ENCODE data around the gene PLXND1.
"Not testable (repeated sequence)": the region's sequence is repeated elsewhere in the genome, so short reads cannot be mapped to it uniquely, and the experiment has no call there.

PLXND1 gene

DNA sequence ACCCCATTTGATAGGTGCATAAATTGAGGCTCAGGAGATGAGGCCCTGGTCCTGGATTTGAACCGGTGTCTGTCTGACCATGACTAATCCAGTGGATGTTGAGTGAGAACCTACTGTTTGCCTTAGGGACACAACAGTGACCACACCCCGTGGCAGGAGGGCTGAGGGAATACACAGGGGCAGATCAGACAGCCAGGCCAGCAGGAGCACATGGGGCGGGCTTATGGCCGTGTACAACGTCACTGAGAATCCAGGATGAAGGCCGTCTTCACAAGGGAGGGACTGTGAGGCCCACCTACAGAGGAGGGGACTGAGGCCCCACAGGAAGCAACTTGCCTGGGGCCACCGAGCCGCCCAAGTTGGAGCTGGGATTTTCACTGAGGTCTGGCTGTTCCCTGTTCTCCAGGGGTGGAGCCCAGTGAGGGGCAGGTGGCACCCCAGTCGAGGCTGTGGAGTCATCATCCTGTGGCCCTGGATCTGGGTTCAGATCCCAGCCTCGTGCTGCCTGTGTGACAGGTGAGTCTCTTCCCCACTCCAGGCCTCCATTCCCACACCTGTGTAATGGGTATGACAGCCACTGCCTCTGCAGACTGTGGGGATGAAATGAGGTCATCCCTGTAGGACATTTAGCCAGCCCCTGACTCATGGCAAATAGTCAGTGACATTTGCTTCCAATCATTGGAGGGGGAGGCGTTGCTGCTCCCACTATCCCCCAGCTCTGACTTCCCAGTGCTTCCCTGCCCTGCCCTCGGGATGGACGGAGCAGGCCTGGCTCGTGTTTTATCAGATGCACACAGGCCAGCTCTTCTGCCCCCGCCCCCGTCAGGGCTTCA lies 6.3 kb upstream of the PLXND1 start:
- DNase-seq, result no peak

DNA sequence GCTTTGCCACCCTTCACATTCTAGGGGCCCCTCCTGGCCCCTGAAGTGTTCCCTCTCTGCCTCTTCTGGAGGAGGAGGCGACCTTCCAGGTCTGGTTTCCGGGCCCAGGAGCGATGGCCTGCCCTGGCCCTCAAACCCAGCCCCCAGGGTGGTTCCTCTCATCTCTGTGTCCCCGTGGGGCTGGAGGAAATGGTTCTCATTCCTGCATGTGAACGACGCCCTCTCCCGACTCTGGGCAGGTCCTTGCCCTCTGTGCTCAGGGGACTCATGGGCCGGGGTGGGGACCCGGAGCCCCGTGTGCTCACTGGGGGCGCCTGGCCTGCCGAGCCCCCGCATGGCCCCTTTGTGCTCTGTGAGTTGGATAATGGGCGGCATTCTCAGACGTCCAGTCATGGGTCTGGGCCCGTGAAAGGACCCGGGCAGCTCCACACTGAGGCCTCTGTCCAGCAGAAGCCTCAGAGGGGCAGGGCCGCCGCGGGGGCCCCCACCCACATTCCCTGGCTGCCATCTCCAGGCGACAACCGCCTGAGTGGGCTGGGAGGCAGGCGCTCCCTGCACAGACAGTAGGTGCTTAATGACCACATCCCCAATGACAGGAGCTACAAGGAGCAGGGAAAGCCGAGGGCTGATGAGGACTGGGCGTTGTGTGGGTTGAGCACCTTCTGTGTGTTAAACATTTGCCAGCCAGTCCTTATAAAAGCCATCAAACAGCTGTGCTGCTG lies 5.5 kb upstream of the PLXND1 start:
- DNase-seq, result no peak

DNA sequence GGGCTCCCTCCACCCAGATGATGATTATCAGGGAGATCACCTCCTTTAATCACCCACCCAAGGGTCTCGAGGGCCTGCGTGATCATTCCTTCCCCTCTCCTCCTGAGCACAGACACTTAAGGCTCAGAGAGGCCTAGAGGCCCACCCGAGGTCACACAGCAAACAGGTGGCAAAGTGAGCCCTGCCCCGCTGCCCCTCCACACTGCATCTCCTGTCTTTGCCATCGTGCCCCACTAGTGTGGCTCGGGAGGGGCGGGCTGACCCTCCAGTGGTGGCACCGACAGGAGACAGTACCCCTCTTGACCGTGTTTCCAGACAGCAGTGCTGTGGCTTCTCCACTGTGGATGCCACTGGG lies 4.9 kb upstream of the PLXND1 start:
- no peak for DNase-seq

DNA sequence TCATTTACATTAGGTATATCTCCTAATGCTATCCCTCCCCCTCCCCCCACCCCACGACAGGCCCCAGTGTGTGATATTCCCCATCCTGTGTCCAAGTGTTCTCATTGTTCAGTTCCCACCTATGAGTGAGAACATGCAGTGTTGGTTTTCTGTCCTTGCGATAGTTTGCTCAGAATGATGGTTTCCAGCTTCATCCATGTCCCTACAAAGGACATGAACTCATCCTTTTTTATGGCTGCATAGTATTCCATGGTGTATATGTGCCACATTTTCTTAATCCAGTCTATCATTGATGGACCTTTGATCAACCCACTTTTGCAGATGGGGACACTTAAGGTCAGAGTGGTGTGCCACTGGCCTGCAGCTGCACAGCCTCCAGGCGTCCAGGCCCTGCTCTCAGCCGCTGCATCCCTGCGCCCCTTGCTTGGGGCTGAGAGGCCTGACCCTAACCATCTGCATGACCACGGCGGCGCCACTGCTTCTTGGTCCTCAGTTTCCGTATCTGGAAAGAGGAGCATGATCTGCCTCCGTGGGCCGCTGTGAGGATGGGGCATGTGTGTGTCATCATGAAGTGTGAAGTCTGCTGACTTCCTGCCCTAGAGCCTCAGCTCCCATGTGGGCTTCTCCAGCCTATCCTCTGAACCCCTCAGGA lies 4.4 kb upstream of the PLXND1 start:
- not testable (repeated sequence) for DNase-seq

DNA sequence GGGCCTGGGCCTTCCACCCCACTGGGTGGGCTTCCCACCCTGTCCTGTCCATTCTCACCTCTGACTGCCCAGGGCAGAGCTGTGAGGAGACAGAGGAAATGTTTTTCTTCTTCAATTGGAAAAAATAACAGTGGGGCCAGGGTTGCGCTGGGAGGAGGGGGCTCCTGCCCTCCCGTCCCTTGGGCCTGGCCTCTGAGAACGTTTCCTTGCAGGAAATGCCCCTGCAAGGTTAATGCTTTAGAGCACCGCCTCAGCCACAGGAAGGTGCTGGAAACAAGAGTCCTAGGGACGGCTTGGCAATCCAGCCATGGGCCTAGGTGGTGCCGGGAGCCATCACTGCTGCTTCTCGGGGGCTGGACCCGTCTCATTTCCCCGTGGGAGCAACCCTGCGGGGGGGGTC lies 3.8 kb upstream of the PLXND1 start:
- no peak for DNase-seq

DNA sequence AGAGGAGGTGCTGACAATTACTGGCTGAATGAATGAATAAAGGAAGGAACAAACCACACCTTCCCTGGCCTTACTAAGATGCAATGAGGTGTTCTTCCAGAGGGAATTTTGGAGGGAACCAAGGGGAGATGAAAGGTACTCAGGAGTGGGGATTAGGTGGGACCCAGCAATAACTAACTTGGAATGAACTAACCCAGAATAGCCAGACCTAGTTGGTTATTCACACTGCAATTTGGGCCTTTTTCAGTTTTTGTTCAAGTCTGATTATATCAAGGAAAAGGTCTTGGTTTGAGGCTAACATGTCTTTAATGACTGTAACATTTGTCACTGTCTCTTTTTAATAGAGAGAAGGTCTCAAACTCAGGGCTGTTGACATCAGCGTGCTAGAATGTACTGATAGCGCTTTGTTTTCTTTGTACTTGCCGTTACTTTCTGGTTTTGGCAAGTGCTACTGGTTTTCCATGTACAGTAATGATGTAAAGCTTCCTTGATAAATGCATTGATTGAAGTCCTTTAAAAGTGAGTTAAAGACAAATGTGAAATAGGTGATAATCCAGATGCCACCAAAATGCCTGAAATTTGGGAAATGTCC lies 3.2 kb upstream of the PLXND1 start:
- DNase-seq, result no peak

DNA sequence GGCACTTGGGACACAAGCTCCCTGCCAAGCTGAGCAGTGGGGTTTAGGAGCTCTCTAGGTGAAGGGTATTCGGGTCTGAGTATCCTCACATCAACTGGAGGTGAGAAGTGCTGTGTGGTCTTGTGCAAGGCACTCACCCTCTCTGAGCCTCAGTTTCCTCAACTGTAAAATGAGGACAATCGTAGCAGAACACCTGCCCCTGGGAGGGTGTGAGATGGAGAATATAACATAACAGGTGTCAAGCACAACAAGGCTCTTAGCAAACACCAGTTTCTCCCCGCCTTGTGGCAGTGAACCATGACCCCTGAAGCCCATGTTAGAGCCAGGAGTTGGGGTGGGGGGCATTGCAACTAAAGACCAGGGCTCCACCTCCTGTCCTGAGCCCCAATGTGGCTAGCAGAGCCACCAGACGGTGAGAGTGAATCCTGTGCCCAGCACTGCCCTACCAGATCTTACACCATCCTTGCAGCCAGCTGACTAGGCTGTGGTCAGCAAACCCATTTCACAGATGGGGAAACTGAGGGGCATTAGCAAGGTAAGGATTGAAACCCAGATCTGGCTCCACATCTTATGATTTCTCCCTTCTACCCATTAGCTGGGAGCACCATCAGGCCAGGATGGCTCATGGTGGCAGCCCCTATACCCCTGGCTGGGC lies 2.6 kb upstream of the PLXND1 start:
- DNase-seq, result no peak

DNA sequence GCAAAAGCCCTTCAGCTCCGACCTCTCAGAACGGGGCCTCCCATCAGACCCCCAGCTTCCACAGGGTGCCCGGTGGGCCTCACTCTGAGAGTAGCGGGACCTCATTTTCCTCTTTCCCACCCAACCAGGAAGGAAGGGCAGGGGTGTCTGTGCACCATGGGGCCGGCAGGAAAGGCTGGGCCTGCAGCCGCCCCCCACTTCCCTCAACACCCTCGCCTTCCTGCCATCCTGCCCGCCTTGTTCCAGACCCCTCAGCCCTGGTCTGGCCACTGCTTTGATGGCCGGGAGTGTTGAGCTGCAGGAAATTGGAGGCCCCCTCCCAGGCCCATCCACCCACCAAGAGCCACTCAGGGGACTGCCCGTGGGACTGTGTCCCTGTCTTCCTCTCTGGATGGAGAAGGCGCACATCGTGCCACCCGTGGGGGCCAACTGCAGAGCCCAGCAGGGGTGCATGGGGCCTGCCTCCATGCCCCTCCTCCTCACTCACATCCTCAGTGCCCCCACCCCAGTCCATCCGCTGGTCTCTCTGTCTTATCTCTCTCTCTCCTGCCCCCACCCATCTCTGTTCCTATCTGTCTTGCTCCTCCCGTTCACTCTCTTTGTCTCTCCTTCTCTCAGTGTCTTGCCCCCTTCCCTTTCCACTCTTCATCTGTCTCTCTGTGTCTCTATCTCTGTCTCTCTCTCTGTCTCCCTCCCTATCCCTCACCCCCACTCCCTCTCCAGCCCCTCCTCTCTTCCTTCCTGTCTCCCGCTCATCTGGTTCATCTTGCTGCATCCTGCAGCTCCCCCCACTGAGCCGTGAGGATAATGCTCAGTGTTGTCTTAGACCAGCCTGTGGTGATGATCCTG lies 1.8 kb upstream of the PLXND1 start:
- DNase-seq, result no peak

DNA sequence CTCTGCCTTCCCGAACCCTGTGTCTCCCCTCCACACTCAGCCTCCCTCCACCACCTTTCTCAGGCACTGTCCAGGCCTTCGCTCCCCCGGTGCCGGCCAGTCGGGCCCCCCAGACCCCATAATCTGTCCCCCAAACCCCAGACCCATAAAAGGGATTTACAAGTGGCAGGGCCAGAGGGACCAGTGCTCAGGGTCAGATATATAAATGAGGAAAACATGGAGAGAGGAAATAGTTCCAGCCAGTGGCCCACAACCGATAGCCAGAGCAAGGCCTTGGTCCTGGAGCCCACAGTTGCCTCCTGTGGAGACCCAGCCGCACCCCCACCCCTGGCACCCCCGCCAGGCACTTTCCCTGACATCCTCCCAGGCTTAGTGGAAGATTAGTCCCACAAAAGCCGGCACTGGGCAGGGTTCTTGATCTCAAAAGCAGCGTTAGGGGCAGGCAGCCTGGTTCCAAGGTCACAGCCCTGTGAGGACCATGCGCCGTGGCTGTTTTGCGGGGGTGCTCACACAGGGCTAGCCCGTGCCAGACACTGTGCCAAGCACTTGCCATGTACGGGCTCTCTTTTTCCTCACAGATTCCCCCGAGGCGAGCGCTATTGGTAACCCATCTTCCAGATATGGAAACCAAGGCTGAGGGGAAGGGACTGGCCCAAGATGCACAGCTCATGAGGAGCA lies 1.1 kb upstream of the PLXND1 start:
- DNase-seq, result no peak

DNA sequence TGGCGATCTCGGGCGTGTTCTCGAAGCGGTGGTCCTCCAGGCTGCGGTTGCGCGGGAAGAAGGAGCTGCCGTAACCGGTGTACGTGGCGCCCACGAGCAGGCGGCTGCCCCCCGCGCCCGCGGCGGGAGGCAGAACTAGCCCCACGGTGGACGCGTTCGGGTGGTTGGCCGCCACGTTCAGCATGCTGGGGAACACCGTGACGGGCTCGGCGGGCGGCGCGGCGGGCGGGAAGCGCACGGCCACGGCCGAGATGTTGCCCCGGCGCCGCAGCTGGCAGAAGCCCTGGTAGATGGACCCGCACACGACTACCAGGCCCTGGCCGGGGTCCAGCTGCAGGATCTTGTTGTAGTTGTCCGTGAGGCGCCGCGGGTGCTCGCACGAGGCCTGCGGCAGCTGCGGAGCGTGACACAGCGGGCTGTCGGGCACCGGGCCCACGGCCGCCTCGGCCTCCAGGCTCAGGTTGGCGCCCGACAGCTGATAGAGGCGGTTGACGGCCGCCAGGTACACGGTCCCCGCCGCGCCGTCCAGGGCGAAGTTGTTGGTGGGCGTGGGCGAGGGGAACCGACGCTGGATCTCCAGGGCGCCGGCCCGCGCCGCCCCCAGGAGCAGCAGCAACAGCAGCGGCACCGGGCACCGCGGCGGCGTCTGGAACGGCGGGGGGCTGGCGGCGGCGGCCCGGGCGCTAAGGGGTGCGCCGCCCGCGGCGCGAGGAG lies 397 bp downstream of the PLXND1 start:
- peak in 1 of 2 experiments; percentile 7 for DNase-seq

DNA sequence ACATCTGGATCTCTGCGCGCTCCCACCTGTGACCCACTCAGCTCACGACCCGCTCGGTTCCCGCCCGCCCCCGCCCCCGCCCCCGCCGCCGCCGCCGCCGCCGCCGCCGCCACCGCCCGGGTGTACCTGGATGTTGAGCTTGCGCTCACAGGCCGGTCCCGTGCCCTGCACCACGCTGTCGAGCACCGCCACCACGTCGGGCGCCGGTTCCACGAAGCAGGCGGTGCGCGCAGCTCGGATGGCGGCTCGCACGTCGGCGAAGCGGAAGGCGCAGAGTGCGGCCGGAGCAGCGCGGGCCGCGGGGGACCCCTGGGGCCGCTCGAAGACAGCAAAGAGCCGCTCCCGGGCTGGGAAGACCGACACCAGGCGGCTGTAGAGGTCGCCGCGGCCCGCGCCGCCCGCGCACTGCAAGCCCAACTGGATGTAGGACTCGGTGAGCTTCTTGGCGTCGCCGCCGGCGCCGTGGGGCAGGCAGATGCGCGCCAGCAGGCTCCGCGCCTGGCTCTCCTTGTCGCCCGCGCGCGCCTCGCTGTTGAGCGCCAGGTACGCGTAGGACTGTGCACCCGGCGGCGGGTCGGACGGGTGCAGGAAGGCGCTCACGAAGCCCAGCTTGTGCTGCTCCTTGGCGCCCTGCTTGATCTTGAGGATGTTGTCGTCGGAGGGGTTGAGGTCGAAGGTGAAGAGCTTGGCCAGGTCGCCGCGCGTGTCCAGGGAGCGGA lies 1.1 kb downstream of the PLXND1 start:
- peak; percentile 21 to 36 for DNase-seq

DNA sequence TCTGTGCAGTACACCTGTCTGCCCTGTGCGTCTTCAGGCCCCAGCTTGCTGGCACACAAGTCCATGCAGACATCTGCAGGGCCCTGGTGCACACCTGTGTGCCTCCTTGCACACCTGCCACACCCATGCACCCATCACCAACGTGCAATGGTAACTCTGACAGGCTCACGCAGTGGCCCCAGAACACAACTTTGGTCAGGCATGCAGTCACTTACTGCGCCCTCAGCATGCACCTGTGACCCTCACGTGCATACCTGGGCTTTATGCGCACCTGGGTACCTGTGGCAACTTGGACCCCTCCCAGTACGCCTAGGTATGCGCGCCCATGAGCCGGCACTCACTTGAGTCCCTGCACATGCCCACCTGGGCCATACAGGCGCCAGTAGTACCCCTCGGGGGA lies 1.7 kb downstream of the PLXND1 start:
- no peak for DNase-seq

DNA sequence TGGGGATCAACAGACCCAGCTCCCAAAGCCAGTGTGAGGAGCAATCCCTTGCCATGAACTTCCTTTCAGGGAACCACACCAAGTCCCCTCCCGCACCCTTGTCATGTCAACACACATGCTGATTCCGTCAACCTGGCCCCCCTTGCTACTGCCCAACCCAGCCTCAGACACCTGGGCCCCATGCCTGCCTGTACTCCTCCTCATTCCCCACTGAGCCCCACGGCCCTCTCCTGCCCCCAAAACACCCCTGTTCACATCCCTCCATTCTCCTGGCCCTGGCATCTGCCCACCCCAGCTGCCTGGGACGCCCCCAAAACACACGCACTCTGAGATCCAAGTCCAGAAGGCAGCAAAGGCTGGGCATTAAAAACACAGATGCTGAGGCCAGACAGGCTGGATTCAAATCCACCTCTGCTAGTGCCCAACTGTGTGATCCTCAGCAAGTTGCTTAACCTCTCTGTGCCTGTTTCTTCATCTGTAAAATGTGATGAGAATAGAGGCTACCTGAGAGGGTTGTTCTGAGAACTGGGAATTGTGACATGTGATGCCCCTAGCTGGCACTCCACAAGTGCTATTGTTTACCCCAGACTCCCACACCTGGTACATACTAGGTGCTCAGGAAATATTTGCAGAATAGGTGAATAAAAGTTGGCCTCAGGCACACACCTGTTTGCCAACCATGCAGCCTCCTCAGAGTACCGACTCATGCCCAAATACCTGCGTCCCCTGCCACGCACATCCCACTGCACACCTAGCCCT lies 2.3 kb downstream of the PLXND1 start:
- DNase-seq, result no peak

DNA sequence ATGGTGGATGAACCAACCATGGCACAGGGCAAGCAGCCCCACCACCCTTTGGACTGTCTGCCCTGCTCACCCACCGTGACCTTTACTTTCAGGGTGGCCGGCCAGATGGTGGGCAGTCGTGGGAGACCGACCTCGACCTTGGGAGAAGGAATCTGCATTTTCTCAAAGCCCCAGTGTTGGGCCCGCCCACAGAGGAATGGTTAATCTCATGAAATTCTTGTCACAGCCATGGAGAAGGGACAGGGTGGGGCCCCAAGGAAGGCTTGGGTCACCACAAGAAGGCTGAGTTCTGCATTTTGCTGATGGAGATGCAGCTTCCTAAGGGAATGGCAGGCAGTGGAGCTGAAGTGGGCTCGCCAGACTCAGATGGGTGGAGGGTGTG lies 2.9 kb downstream of the PLXND1 start:
- no peak for DNase-seq

DNA sequence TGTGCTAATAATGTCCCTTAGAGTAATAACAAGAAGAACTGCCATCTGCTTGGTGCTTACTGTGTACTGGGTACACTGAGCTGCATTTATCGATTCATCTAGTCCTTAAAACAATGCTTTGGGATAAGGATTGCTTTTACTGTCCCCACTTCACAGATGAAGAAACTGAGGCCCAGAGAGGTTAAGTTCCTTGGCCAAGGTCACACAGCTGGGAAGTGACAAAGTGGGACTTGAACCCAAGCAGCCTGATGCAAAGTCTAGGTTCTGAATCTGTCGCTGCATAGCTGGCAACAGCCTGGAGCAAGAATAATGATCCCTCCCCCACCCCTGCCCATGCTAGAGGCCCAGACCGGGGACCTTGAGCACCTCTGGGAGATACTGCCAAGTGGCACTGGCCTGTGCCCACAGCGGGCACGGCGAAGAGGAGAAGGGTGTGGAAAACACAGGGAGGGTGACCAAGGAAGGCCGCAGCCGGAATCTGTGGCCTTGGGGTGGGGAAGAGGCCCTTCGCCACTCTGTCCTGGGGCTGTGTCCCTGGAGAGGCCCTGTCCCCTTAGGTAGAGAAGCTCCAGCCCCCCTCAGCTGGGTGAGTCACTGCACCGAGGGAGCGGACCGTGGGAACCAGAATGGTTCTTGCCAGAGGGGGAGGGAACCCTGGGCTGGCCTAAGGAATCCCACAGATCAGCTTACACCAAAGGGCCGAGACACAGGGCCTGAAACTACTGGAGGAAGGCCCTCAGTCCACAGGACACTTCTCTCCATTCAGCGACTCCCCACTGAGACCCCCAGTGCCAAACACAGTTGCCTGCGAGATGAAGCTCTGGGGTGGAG lies 3.5 kb downstream of the PLXND1 start:
- DNase-seq, result no peak

DNA sequence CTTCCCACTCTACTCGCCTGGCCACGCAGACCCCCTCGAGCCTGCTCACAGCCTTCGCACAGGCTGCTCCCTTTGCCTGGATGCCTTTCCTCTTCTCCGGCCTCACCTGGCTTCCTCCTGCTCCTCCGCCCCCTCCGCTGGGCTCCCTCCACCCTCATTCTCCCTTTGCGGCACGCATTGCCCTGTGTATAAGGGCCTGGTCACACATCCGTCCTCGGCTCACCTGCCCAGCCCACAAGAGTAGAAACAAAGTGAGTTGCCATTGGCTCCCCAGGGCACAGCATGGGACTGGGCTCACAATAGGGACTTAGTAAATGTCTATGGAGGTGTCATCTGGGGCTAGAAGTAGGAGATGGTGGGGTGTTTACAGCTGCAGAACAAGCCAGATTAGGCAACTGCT lies 4.2 kb downstream of the PLXND1 start:
- DNase-seq, result no peak

DNA sequence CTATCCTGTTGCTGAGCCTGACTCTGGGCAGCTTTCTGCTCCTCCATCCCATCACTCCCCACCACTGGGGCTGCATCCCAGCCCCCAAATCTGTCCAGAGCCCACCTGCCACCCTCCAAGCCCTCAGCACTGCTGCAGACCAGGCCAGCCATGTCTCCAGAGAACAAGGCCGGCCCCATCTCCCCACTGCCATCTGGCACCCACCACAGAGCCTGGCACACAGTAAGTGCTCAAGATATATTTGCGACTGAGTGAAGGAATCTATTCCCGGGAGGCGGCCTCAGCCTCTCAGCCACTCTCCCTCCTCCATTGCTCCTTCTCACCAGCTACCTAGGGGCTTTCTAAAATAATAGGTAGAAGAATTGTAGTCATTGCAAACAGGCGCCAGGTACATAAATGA lies 4.8 kb downstream of the PLXND1 start:
- DNase-seq, result no peak

DNA sequence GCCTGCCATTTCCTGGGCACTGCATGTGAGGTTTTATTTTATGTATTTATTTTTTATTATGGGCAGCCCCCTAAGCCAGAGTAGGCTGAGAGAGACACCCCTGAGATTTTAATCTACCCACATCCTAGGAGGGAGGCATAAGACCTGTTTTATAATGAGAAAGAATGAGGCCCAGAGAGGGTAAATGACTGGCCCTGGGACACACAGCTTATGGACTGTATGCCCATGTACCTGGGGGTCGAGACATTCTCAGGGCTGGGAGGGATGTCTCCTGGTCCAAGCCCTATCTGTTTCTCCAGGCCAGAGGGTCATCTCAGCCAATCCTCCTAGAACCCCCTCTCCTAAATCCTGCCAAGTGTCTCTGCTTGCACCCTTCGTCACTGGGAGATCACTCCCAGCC lies 6.1 kb downstream of the PLXND1 start:
- no peak for DNase-seq

Data from stimulated activated CD4-positive, alpha-beta T cell treated with anti-CD3 and anti-CD28 coated beads, Interleukin-4, amount 100 ng/mL, for 4 hours (primary cell).